Body of pancreas (tissue), 4 donors: Measurements from ENCODE around the gene NFYB.

Experiments used
- POLR2A ChIP-seq, 3 donors: fragments of 450-650 bp; IDR thresholded peaks; one replicate each; pipeline ENCODE4 v1.6.1; 2016; ENCODE audit warnings: antibody characterized with exemption in 3 of 3, mild to moderate bottlenecking in 2 of 3
- TF ChIP-seq, protein P1 (sequence below), 7 experiments: fragments of 450-650 bp in 4 of 7; fragments of 200-600 bp in 3 of 7; sonication (generic) in 3 of 7; IDR thresholded peaks; one replicate each; pipeline ENCODE4 v1.5.1; 2016 to 2019; ENCODE audit warnings: antibody characterized with exemption in 7 of 7

DNA sequence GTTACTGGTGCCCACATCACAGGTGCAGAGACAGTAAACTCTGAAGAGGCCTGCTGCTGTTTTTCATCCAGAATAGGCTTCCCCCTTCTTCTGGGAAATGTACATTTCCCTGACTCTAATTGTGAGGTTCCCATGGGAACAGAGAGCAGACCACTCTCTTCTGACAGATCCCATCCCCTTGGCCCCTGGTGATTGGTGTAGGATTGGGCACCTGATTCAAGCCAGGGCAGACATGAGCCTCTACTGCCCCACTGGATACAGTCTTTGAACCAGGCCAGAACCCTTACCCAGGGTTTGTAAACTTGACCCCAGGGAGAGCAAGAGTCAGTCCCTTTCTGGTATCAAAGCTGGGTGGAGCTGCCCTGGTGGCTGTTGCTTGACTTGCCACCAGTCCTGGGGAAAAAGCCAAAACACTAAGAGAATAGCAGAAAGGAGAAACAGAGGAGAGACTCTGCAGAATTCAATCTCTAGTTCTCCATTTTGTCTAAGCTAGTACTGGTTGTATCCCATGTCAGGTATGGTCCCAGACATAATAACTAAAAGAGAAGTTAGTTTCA lies 14.8 kb upstream of the NFYB start:
- TF ChIP-seq, protein P1, sequence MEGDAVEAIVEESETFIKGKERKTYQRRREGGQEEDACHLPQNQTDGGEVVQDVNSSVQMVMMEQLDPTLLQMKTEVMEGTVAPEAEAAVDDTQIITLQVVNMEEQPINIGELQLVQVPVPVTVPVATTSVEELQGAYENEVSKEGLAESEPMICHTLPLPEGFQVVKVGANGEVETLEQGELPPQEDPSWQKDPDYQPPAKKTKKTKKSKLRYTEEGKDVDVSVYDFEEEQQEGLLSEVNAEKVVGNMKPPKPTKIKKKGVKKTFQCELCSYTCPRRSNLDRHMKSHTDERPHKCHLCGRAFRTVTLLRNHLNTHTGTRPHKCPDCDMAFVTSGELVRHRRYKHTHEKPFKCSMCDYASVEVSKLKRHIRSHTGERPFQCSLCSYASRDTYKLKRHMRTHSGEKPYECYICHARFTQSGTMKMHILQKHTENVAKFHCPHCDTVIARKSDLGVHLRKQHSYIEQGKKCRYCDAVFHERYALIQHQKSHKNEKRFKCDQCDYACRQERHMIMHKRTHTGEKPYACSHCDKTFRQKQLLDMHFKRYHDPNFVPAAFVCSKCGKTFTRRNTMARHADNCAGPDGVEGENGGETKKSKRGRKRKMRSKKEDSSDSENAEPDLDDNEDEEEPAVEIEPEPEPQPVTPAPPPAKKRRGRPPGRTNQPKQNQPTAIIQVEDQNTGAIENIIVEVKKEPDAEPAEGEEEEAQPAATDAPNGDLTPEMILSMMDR (IDR thresholded peaks at IDR 0.05): no peak
- no peak for TF ChIP-seq POLR2A (IDR thresholded peaks at IDR 0.05)
